Measurements from ENCODE around the gene PRPF8. TPM values are rescaled to one million over a fixed set of nuclear protein-coding genes. Genes with fewer than 3 reads are reported as not detected.

PRPF8 gene
- total and polyA plus RNA-seq, 2 of the 13 experiments (the other 11 are each of a cell fraction or from before 2014, with no cell fraction given), result 112 to 179 TPM

GRCh38 chr17:1684378-1685189 lies at the start of gene PRPF8 (continued):
- no peak for TF ChIP-seq SRSF9 (IDR thresholded peaks at IDR 0.05; ENCODE audit: borderline replicate concordance, insufficient read depth, low read depth, low read length, poor library complexity, severe bottlenecking)
- no peak for TF ChIP-seq TEF (CRISPR knock-in tag; IDR thresholded peaks at IDR 0.05)
- TF ChIP-seq SMAD9 (CRISPR knock-in tag; IDR thresholded peaks at IDR 0.05), result no peak
- TF ChIP-seq EHMT2 (IDR thresholded peaks at IDR 0.05; ENCODE audit: borderline replicate concordance, low read depth, low read length), result no peak
- peak; percentile 83 for TF ChIP-seq ZNF574 (CRISPR knock-in tag; IDR thresholded peaks at IDR 0.05)
- TF ChIP-seq ZBTB8A (CRISPR knock-in tag; IDR thresholded peaks at IDR 0.05; ENCODE audit: borderline replicate concordance, low read depth), result no peak
- peak; percentile 94 for TF ChIP-seq POLR2AphosphoS5 (IDR thresholded peaks at IDR 0.05; ENCODE audit: low read depth, low read length)
- TF ChIP-seq ATF3 (CRISPR knock-in tag; IDR thresholded peaks at IDR 0.05), result no peak; the same call in 1 of the 2 replicates
- no peak for TF ChIP-seq ZNF510 (CRISPR knock-in tag; IDR thresholded peaks at IDR 0.05; ENCODE audit: low read depth)
- TF ChIP-seq FOXA3 (CRISPR knock-in tag; IDR thresholded peaks at IDR 0.05), result no peak; the same call in 1 of the 2 replicates
- TF ChIP-seq ZNF3 (CRISPR knock-in tag; IDR thresholded peaks at IDR 0.05), result no peak
- TF ChIP-seq SMARCE1 (IDR thresholded peaks at IDR 0.05; ENCODE audit: borderline replicate concordance), result no peak
- TF ChIP-seq SOX6 (IDR thresholded peaks at IDR 0.05), result no peak
- peak; percentile 44 for TF ChIP-seq SOX6 (CRISPR knock-in tag; IDR thresholded peaks at IDR 0.05)
- no peak for TF ChIP-seq FLYWCH1 (CRISPR knock-in tag; IDR thresholded peaks at IDR 0.05)
- peak; percentile 12; the same call in 1 of the 2 replicates for TF ChIP-seq MIXL1 (CRISPR knock-in tag; IDR thresholded peaks at IDR 0.05)
- TF ChIP-seq TCF7 (IDR thresholded peaks at IDR 0.05; ENCODE audit: low read depth), result no peak
- no peak for TF ChIP-seq TP53 (CRISPR knock-in tag; conservative IDR thresholded peaks at IDR 0.05)
- TF ChIP-seq KDM5A (IDR thresholded peaks at IDR 0.05; ENCODE audit: borderline replicate concordance, low read length), result peak; percentile 81
- no peak for TF ChIP-seq FOXM1 (CRISPR knock-in tag; IDR thresholded peaks at IDR 0.05)
- no peak for TF ChIP-seq TOE1 (CRISPR knock-in tag; IDR thresholded peaks at IDR 0.05)
- TF ChIP-seq FIP1L1 (IDR thresholded peaks at IDR 0.05; ENCODE audit: borderline replicate concordance, insufficient read depth, low read depth, low read length), result no peak
- TF ChIP-seq ZSCAN31 (CRISPR knock-in tag; IDR thresholded peaks at IDR 0.05; ENCODE audit: low read depth), result 0 out of 2 replicates have a peak, but pooled peaks have one; percentile 47
- TF ChIP-seq ZNF605 (CRISPR knock-in tag; IDR thresholded peaks at IDR 0.05), result peak; percentile 92
- no peak for TF ChIP-seq LCORL (IDR thresholded peaks at IDR 0.05)
- peak; percentile 63 for TF ChIP-seq LCORL (CRISPR knock-in tag; IDR thresholded peaks at IDR 0.05)
- no peak for TF ChIP-seq ZNF12 (CRISPR knock-in tag; IDR thresholded peaks at IDR 0.05)
